ENCODE data around the gene FKBP10.
"Not testable (repeated sequence)": the region's sequence is repeated elsewhere in the genome, so short reads cannot be mapped to it uniquely, and the experiment has no call there.

Gene FKBP10

GRCh38 chr17:41851382-41851781 is 38.6 kb downstream of the FKBP10 start:
- H3K9me3 ChIP-seq (ENCODE audit: insufficient read depth, low read depth, low read length); H3K9ac ChIP-seq (ENCODE audit: low read depth, low read length); H3K27ac ChIP-seq (ENCODE audit: low read depth, low read length); H3K27me3 ChIP-seq (ENCODE audit: insufficient read depth, low read length); H3K4me3 ChIP-seq (ENCODE audit: low read length); H3K4me1 ChIP-seq (ENCODE audit: insufficient read depth, low read length): not testable (repeated sequence)
- H3K36me3 ChIP-seq (ENCODE audit: insufficient read depth, low read length), result peaks cover 36% of the 10 kb centered on the region
- WGBS, result 92% methylated on average over 14 of the region's 14 CpGs

DNA sequence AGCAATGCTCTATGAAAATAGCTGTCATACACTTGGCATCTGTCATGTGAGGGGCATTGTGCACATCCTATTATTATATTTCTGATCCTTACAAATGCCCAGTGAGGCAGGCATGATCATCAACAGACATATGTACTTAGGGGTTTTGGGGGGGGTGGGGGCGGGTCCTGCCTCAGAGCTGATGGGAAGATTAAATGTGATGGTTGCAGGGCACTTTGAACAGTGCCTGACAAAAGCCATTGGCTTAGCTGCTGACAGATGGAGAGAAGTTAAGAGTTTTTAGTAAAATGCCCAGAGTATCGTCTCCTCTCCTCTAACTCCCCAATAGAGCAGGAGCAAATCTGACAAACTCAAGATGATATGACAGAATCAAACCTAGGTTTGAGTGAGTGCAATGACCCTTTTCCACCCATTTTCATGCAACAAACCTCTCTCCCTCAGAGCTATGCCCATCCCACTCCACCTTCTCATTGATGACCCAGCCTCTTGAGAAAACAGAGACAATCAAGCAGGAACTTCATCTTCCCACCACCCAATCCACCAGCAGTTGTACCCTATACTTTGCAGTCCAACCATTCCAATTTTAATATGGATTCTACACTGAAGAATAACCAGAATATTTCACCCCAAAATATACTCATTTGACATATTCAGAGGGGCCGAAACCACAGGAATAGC is 47.6 kb downstream of the FKBP10 start:
- Histone ChIP-seq H3K36me3 (ENCODE audit: insufficient read depth, low read length) (no peaks in the 10 kb centered on the region), H3K27ac (ENCODE audit: low read depth, low read length) (no peak overlapping the region; the same call in 1 of the 2 replicates), H3K9ac (ENCODE audit: low read depth, low read length) (no peak overlapping the region), H3K27me3 (ENCODE audit: insufficient read depth, low read length) (no peaks in the 10 kb centered on the region), H3K4me3 (ENCODE audit: low read length) (peak overlapping the region; percentile 16; the same call in 1 of the 2 replicates), H3K4me1 (ENCODE audit: insufficient read depth, low read length) (peaks cover 38% of the 10 kb centered on the region), H3K9me3 (ENCODE audit: insufficient read depth, low read depth, low read length) (no peaks in the 10 kb centered on the region)
- 61% methylated on average over 3 of the region's 3 CpGs for WGBS

DNA sequence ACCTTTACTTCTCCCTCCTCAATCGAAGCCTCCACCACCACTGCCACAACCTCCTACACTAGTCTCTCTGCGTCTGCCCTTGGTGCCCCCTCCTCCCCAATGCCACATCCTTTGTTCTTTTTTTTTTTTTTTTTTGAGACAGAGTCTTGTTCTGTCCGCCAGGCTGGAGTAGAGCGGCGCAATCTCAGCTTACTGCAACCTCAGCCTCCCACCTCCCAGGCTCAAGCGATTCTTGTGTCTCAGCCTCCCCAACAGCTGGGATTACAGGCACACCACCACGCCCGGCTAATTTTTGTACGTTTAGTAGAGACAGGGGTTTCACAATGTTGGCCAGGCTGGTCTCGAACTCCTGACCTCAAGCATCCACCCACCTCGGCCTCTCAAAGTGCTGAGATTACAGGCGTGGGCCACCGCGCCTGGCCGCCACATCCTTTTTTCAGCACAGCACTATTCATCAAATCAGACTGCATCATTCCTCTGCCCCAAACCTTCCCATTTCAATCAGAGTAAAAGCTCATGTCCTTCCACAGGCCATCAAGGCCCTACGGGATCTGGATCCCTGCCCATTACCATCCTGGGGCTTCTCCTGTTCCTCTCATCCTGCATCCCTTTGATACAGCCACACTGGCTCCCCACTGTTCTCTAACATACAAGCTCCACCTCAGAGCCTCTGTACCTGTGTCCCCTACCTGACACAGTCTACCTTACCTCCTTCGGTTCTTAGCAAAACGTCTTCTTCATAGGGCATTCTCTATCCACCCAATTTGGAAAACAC is 50.5 kb downstream of the FKBP10 start:
- no peaks in the 10 kb centered on the region for H3K27me3 ChIP-seq (ENCODE audit: insufficient read depth, low read length)
- H3K4me3 ChIP-seq (ENCODE audit: low read length), result peak overlapping the region; percentile 92
- 80% methylated on average over 18 of the region's 18 CpGs for WGBS
- H3K27ac ChIP-seq (ENCODE audit: low read depth, low read length), result no peak overlapping the region
- peaks cover 38% of the 10 kb centered on the region for H3K4me1 ChIP-seq (ENCODE audit: insufficient read depth, low read length)
- H3K36me3 ChIP-seq (ENCODE audit: insufficient read depth, low read length), result peaks cover 16% of the 10 kb centered on the region
- no peak overlapping the region for H3K9ac ChIP-seq (ENCODE audit: low read depth, low read length)
- H3K9me3 ChIP-seq (ENCODE audit: insufficient read depth, low read depth, low read length), result no peaks in the 10 kb centered on the region

DNA sequence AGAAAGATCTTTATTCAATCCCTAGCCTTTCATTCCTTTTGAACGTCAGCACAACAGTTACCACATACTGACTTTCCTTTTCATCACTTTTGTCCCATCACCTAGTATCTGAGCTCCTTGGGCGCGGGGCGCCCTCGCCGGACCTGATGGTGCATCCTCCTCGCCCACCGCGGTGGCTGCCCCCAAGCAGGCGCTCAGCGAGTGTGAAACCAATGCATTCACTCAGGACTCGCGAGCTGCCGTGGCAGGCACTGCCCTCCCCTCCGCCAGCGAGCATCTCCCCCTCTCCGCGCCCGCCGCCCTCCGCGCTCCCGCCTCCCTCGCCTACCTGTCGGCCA is 51.7 kb downstream of the FKBP10 start:
- H3K36me3 ChIP-seq (ENCODE audit: insufficient read depth, low read length), result peaks cover 27% of the 10 kb centered on the region
- WGBS, result under 1% methylated on average over 25 of the region's 25 CpGs
- H3K27ac ChIP-seq (ENCODE audit: low read depth, low read length), result peak overlapping the region; percentile 82
- H3K4me3 ChIP-seq (ENCODE audit: low read length), result peak overlapping the region; percentile 92
- H3K9me3 ChIP-seq (ENCODE audit: insufficient read depth, low read depth, low read length), result no peaks in the 10 kb centered on the region
- H3K4me1 ChIP-seq (ENCODE audit: insufficient read depth, low read length), result peaks cover 37% of the 10 kb centered on the region
- no peaks in the 10 kb centered on the region for H3K27me3 ChIP-seq (ENCODE audit: insufficient read depth, low read length)
- peak overlapping the region; percentile 94 for H3K9ac ChIP-seq (ENCODE audit: low read depth, low read length)

GRCh38 chr17:41864836-41865595 is 52.2 kb downstream of the FKBP10 start, which contains the start of gene KLHL11:
TSS of gene KLHL11 (minus strand) at chr17:41865423. CDS start at chr17:41865370, 53 bp downstream.
- peak within 1 kb of the TSS; percentile 92 for H3K4me3 ChIP-seq (ENCODE audit: low read length)
- peaks cover 33% of the 10 kb centered on the region for H3K36me3 ChIP-seq (ENCODE audit: insufficient read depth, low read length)
- H3K4me1 ChIP-seq (ENCODE audit: insufficient read depth, low read length), result peaks cover 31% of the 10 kb centered on the region
- H3K27ac ChIP-seq (ENCODE audit: low read depth, low read length), result peak within 1 kb of the TSS; percentile 82
- no peaks in the 10 kb centered on the region for H3K9me3 ChIP-seq (ENCODE audit: insufficient read depth, low read depth, low read length)
- no peaks in the 10 kb centered on the region for H3K27me3 ChIP-seq (ENCODE audit: insufficient read depth, low read length)
- WGBS, result under 1% methylated on average over 90 of the region's 90 CpGs
- peak within 1 kb of the TSS; percentile 94 for H3K9ac ChIP-seq (ENCODE audit: low read depth, low read length)

DNA sequence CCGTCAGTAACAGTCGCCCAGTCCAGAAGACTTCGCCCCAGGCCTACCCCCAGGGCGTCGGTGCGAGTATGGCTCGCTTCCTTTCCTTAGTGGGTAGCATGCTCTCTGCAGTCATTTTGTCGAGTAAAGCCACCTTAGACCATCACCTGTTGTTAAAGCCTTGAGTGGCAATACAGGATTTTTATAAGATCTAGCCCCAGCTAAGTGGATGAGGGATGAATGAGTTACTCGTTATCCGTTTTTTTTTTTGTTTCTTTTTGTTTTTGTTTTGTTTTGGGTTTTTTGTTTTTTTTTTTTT is 52.7 kb downstream of the FKBP10 start:
- Histone ChIP-seq H3K4me3 (ENCODE audit: low read length) (peak overlapping the region; percentile 92), H3K36me3 (ENCODE audit: insufficient read depth, low read length) (peaks cover 38% of the 10 kb centered on the region), H3K27me3 (ENCODE audit: insufficient read depth, low read length) (no peaks in the 10 kb centered on the region), H3K9me3 (ENCODE audit: insufficient read depth, low read depth, low read length) (no peaks in the 10 kb centered on the region), H3K9ac (ENCODE audit: low read depth, low read length) (peak overlapping the region; percentile 53; the same call in 1 of the 2 replicates), H3K27ac (ENCODE audit: low read depth, low read length) (peak overlapping the region; percentile 48; the same call in 1 of the 2 replicates), H3K4me1 (ENCODE audit: insufficient read depth, low read length) (peaks cover 27% of the 10 kb centered on the region)
- 17% methylated on average over 10 of the region's 10 CpGs for WGBS

- Histone ChIP-seq H3K27ac (ENCODE audit: low read depth, low read length) (no peak overlapping the region), H3K9ac (ENCODE audit: low read depth, low read length) (no peak overlapping the region), H3K4me3 (ENCODE audit: low read length) (no peak overlapping the region), H3K27me3 (ENCODE audit: insufficient read depth, low read length) (no peaks in the 10 kb centered on the region), H3K9me3 (ENCODE audit: insufficient read depth, low read depth, low read length) (no peaks in the 10 kb centered on the region), H3K36me3 (ENCODE audit: insufficient read depth, low read length) (peaks cover 67% of the 10 kb centered on the region), H3K4me1 (ENCODE audit: insufficient read depth, low read length) (peaks cover 8% of the 10 kb centered on the region; the same call in 1 of the 2 replicates)
- 92% methylated on average over 3 of the region's 3 CpGs for WGBS
Observed at GRCh38 chr17:41868568-41868967, 55.8 kb downstream of the FKBP10 start.

- Histone ChIP-seq H3K27ac (ENCODE audit: low read depth, low read length) (no peak overlapping the region), H3K4me1 (ENCODE audit: insufficient read depth, low read length) (no peaks in the 10 kb centered on the region), H3K27me3 (ENCODE audit: insufficient read depth, low read length) (no peaks in the 10 kb centered on the region), H3K36me3 (ENCODE audit: insufficient read depth, low read length) (peaks cover 76% of the 10 kb centered on the region), H3K4me3 (ENCODE audit: low read length) (no peak overlapping the region), H3K9me3 (ENCODE audit: insufficient read depth, low read depth, low read length) (no peaks in the 10 kb centered on the region), H3K9ac (ENCODE audit: low read depth, low read length) (no peak overlapping the region)
- WGBS, result 93% methylated on average over 9 of the region's 9 CpGs
Observed at GRCh38 chr17:41869426-41869825, 56.6 kb downstream of the FKBP10 start.

DNA sequence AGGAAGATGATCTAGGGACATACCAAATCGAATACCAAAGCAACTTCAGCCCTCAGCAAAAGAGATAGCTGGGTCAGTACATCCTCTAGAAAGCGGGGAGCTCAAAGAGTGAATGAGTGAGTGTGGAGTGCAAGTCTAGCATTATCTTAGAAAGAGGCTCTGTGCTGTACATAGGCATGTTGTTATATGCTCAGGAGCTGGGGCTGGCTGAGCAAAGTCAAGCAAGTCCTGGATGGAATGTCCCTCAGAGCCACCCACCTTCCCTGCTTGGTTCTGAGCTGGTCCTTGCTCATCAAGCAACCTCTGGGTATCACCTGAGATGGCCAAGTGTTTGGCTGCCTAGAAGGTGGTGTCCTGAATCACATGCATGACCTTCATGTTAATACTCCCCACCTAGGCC is 57.3 kb downstream of the FKBP10 start:
- no peaks in the 10 kb centered on the region for H3K4me1 ChIP-seq (ENCODE audit: insufficient read depth, low read length)
- H3K27me3 ChIP-seq (ENCODE audit: insufficient read depth, low read length), result no peaks in the 10 kb centered on the region
- H3K27ac ChIP-seq (ENCODE audit: low read depth, low read length), result no peak overlapping the region
- no peak overlapping the region for H3K9ac ChIP-seq (ENCODE audit: low read depth, low read length)
- H3K4me3 ChIP-seq (ENCODE audit: low read length), result no peak overlapping the region
- no peaks in the 10 kb centered on the region for H3K9me3 ChIP-seq (ENCODE audit: insufficient read depth, low read depth, low read length)
- WGBS, result 99% methylated on average over 2 of the region's 2 CpGs
- peaks cover 81% of the 10 kb centered on the region for H3K36me3 ChIP-seq (ENCODE audit: insufficient read depth, low read length)

DNA sequence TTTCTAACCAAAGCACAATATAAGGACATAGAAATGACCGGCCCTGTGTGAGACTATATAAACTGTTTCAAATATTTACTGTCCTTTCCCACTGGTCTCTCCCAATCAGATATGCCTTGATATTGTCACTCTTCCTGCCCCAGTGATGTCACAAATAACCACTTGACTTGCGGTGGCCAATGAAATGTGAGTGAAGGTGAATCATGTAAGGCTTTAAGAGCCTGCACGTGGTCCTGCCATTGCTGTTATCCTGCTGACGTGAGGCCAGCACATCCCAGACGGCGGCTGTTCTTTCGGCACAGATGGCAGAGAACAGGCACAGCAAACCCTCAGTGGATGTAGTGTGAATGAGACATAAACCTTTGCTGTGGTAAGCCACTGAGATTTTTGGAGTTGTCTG is 57.8 kb downstream of the FKBP10 start:
- H3K36me3 ChIP-seq (ENCODE audit: insufficient read depth, low read length), result peaks cover 82% of the 10 kb centered on the region
- H3K27me3 ChIP-seq (ENCODE audit: insufficient read depth, low read length), result no peaks in the 10 kb centered on the region
- H3K4me3 ChIP-seq (ENCODE audit: low read length), result no peak overlapping the region
- no peaks in the 10 kb centered on the region for H3K9me3 ChIP-seq (ENCODE audit: insufficient read depth, low read depth, low read length)
- H3K4me1 ChIP-seq (ENCODE audit: insufficient read depth, low read length), result no peaks in the 10 kb centered on the region
- no peak overlapping the region for H3K9ac ChIP-seq (ENCODE audit: low read depth, low read length)
- WGBS, result 93% methylated on average over 7 of the region's 7 CpGs
- H3K27ac ChIP-seq (ENCODE audit: low read depth, low read length), result no peak overlapping the region

- H3K27ac ChIP-seq (ENCODE audit: low read depth, low read length), result no peak overlapping the region
- H3K27me3 ChIP-seq (ENCODE audit: insufficient read depth, low read length), result no peaks in the 10 kb centered on the region
- no peak overlapping the region for H3K4me3 ChIP-seq (ENCODE audit: low read length)
- no peaks in the 10 kb centered on the region for H3K9me3 ChIP-seq (ENCODE audit: insufficient read depth, low read depth, low read length)
- H3K9ac ChIP-seq (ENCODE audit: low read depth, low read length), result no peak overlapping the region
- H3K4me1 ChIP-seq (ENCODE audit: insufficient read depth, low read length), result no peaks in the 10 kb centered on the region
- WGBS, result 98% methylated on average over 10 of the region's 10 CpGs
- H3K36me3 ChIP-seq (ENCODE audit: insufficient read depth, low read length), result peaks cover 79% of the 10 kb centered on the region
Observed at GRCh38 chr17:41871789-41872188, 59.0 kb downstream of the FKBP10 start.

Measured in HUES64 (cell line).